HEK293T (cell line): ENCODE results near the gene GFI1.

Experiments used
- CTBP1 ChIP-seq: fragments of 450-650 bp; IDR thresholded peaks from 2 replicates; pipeline ENCODE4 v1.6.1; 2016; ENCODE audit warnings: borderline replicate concordance
- FOXK2 ChIP-seq: fragments of 450-650 bp; IDR thresholded peaks from 2 replicates; pipeline ENCODE4 v1.6.1; 2016; ENCODE audit warnings: mild to moderate bottlenecking
- HDGF ChIP-seq: fragments of 450-650 bp; IDR thresholded peaks from 2 replicates; pipeline ENCODE4 v1.6.1; 2017; ENCODE audit warnings: antibody characterized with exemption, borderline replicate concordance
- NFRKB ChIP-seq: fragments of 450-650 bp; IDR thresholded peaks from 2 replicates; pipeline ENCODE4 v1.6.1; 2016; ENCODE audit warnings: mild to moderate bottlenecking, moderate library complexity
- SP1 ChIP-seq: fragments of 450-650 bp; IDR thresholded peaks from 2 replicates; pipeline ENCODE4 v1.6.1; 2017
- SUZ12 ChIP-seq: fragments of 450-650 bp; IDR thresholded peaks from 2 replicates; pipeline ENCODE4 v1.6.1; 2016; ENCODE audit warnings: mild to moderate bottlenecking
- TARDBP ChIP-seq: fragments of 450-650 bp; IDR thresholded peaks from 2 replicates; pipeline ENCODE4 v1.6.1; 2016

DNA sequence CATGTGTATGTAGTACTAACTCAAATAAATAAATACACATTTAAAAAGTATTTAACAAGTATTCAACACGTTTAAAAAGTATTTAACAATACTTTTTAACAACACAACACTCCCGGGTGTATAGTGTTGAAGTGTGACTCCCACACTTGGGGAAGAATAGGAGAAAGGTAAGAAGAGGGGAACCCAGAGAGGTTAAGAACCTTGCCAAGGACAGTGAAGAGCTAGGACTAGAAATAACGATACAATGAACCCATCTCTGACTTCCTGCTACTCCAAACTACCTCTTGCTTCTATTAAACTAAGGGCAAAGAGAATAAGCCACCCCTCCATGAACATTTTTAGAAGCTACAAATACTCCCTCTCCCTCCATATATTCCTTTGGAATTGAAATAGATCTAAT, 1.7 kb upstream of the GFI1 start:
- TF ChIP-seq FOXK2 (no peak), SUZ12 (no peak), TARDBP (no peak), SP1 (no peak), NFRKB (no peak), HDGF (no peak), CTBP1 (no peak)
